Gastroesophageal sphincter (tissue), 4 donors: ENCODE data around the gene CDC42EP3. TPM values are rescaled to one million over a fixed set of nuclear protein-coding genes. Genes with fewer than 3 reads are reported as not detected.

Experiments
- ATAC-seq: fragments of 150-250 bp; one replicate; pipeline ENCODE4 v1.9.1; 2016; ENCODE audit warnings: mild to moderate bottlenecking, moderate library complexity
- H3K27ac ChIP-seq, 4 donors: fragments of 200-600 bp; sonication (generic) in 3 of 4; 1 replicate in 3 of 4; 2 replicates in 1 of 4; pipeline ENCODE4 v1.5.1; 2016 to 2019
- H3K27me3 ChIP-seq: fragments of 200-600 bp; sonication (generic); one replicate; pipeline ENCODE4 v1.5.1; 2019
- H3K36me3 ChIP-seq, 2 donors: fragments of 200-600 bp; sonication (generic); one replicate each; pipeline ENCODE4 v1.5.1; 2019; ENCODE audit warnings: control low read depth in 1 of 2
- H3K4me1 ChIP-seq, 3 donors: fragments of 200-600 bp; sonication (generic); 1 replicate in 2 of 3; 2 replicates in 1 of 3; pipeline ENCODE4 v1.5.1; 2016 to 2019; ENCODE audit warnings: control low read depth in 2 of 3
- H3K4me3 ChIP-seq, 2 donors: fragments of 200-600 bp; sonication (generic); one replicate each; pipeline ENCODE4 v1.5.1; 2019; ENCODE audit warnings: mild to moderate bottlenecking in 1 of 2, moderate library complexity in 1 of 2
- H3K9me3 ChIP-seq, 3 donors: fragments of 200-600 bp; sonication (generic); one replicate each; pipeline ENCODE4 v1.5.1; 2017 to 2019; ENCODE audit warnings: control low read depth in 2 of 3
- EP300 ChIP-seq: sonication (generic); formaldehyde crosslinking; IDR thresholded peaks from one replicate; pipeline ENCODE4 v1.6.1; 2017; ENCODE audit warnings: antibody characterized with exemption, mild to moderate bottlenecking
- POLR2A ChIP-seq, 2 donors: fragments of 450-650 bp; IDR thresholded peaks; one replicate each; pipeline ENCODE4 v1.6.1; 2017; ENCODE audit warnings: antibody characterized with exemption in 2 of 2, mild to moderate bottlenecking in 2 of 2, moderate library complexity in 1 of 2
- POLR2AphosphoS5 ChIP-seq: sonication (generic); formaldehyde crosslinking; IDR thresholded peaks from one replicate; pipeline ENCODE4 v1.6.1; 2017; ENCODE audit warnings: antibody characterized with exemption
- WGBS, 2 donors: methylation state at CpG; one replicate each; pipeline ENCODE4 v1.1.5; 2018; ENCODE audit warnings: low coverage in 1 of 2; 5-methylcytosine and 5-hydroxymethylcytosine counted together
- total RNA-seq, 4 donors: library from RNA; depleted of rRNA; stranded (reverse); fragments of >200 nt; gene quantifications; one replicate each; pipeline ENCODE4 v1.1.0, GENCODE V29; 2016
- TF ChIP-seq, protein P1 (sequence below), 4 experiments: fragments of 200-600 bp in 2 of 4; fragments of 450-650 bp in 2 of 4; sonication (generic) in 1 of 4; IDR thresholded peaks; one replicate each; pipeline ENCODE4 v1.5.1; 2017 to 2019; ENCODE audit warnings: antibody characterized with exemption in 4 of 4, mild to moderate bottlenecking in 2 of 4, moderate library complexity in 2 of 4

CDC42EP3 gene
- total RNA-seq, 4 donors from 2014 or later: 39.4 to 198 (median 87.4) TPM

DNA sequence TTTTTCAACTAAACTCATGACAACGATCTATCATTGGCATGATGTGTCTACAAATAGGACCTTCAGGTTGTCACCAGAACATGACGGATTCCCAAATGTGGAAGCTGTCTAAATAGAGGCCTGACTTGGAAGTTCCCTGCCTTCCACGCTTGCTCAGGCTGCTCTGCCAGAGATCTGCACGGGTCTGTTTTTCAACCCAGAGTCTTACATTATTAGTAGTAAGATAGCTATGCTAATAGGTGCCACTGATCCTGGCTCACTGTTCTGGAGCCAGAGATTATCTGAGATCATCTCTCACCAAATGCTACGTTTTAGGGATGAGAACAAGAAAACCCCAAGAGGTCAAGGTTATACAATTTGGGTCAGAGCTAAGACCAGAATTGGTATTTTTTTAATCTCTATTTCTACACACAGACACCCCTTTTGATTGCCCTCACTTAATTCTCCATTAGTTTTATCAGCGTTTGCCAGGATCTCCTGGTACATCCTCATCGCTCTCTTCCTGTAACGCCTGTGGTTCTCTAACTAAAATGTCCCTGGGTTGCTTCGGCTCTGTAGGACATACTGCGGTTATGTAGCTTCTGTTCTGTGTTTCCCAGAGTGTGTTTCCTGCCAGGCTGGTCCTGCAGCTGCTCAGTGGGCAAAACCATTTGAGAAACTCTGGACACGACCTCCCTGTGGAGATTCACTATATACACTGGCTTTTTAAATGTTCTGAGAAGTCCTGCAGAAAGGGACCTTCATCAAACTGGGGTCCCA lies 5.7 kb downstream of the CDC42EP3 start:
- TF ChIP-seq POLR2AphosphoS5 (peak; percentile 10), POLR2A (IDR thresholded peaks at IDR 0.05) (no peak)
- Histone ChIP-seq H3K4me3 (no peak overlapping the region), H3K27ac (peak overlapping the region in 3 of 4 donors; percentile 48 to 93 (median 52)), H3K36me3 (peaks cover 0 to 8% of the 10 kb centered on the region in 2 donors), H3K4me1 (peaks cover 16 to 98% (median 26%) of the 10 kb centered on the region in 3 donors), H3K27me3 (no peaks in the 10 kb centered on the region), H3K9me3 (no peaks in the 10 kb centered on the region)
- no peak for ATAC-seq
- WGBS, 2 donors: 41 to 50% methylated on average over 10 to 11 of the region's 11 CpGs

DNA sequence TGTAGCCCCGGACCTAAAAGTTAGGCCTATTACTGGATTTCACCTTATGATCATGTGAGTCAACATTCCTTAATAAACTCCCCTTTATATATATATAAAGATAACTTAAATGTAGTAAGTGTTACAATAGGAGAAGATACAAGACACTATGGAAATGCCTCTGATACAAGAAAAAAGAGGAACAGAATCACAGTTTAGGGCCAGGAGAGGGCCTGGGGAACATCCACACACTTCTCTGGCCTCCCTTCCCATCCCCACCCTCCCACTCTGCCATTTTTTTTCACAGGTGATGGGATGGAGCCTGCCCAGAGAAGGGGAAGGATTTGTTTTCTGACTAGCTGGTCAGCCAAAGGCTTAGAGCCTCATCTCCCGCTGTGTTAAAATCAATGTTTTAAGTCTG lies 6.4 kb downstream of the CDC42EP3 start:
- 79 to 97% methylated on average over 2 of the region's 2 CpGs for WGBS, 2 donors
- no peaks in the 10 kb centered on the region for H3K9me3 ChIP-seq
- H3K27me3 ChIP-seq: no peaks in the 10 kb centered on the region
- peaks cover 0 to 8% of the 10 kb centered on the region in 2 donors for H3K36me3 ChIP-seq
- no peak for ATAC-seq
- peak overlapping the region in 3 of 4 donors; percentile 48 to 93 (median 69) for H3K27ac ChIP-seq
- H3K4me1 ChIP-seq: peaks cover 18 to 100% (median 26%) of the 10 kb centered on the region in 3 donors
- H3K4me3 ChIP-seq: no peak overlapping the region
- TF ChIP-seq POLR2AphosphoS5 (no peak), POLR2A (IDR thresholded peaks at IDR 0.05) (no peak)
- TF ChIP-seq, protein P1, sequence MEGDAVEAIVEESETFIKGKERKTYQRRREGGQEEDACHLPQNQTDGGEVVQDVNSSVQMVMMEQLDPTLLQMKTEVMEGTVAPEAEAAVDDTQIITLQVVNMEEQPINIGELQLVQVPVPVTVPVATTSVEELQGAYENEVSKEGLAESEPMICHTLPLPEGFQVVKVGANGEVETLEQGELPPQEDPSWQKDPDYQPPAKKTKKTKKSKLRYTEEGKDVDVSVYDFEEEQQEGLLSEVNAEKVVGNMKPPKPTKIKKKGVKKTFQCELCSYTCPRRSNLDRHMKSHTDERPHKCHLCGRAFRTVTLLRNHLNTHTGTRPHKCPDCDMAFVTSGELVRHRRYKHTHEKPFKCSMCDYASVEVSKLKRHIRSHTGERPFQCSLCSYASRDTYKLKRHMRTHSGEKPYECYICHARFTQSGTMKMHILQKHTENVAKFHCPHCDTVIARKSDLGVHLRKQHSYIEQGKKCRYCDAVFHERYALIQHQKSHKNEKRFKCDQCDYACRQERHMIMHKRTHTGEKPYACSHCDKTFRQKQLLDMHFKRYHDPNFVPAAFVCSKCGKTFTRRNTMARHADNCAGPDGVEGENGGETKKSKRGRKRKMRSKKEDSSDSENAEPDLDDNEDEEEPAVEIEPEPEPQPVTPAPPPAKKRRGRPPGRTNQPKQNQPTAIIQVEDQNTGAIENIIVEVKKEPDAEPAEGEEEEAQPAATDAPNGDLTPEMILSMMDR (IDR thresholded peaks at IDR 0.05): no peak

DNA sequence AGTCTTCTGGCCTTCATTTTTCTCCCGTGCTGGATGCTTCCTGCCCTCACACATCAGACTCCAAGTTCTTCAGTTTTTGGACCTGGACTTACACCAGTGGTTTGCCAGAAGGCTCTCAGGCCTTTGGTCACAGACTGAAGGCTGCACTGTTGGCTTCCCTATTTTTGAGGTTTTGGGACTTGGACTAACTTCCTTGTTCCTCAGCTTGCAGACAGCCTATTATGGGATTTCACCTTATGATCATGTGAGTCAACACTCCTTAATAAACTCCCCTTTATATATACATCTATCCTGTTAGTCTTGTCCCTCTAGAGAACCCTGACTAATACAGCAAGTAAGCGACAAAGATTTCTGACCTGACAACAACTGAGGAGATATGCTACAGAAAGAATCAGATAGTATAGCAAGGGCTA lies 7.2 kb downstream of the CDC42EP3 start:
- 52 to 80% methylated on average over 1 to 2 of the region's 2 CpGs for WGBS, 2 donors
- Histone ChIP-seq H3K4me3 (no peak overlapping the region), H3K36me3 (peaks cover 0 to 8% of the 10 kb centered on the region in 2 donors), H3K27me3 (no peaks in the 10 kb centered on the region), H3K9me3 (no peaks in the 10 kb centered on the region), H3K4me1 (peaks cover 19 to 100% (median 33%) of the 10 kb centered on the region in 3 donors), H3K27ac (peak overlapping the region in 3 of 4 donors; percentile 48 to 93 (median 69))
- no peak for ATAC-seq
- TF ChIP-seq POLR2AphosphoS5 (no peak), POLR2A (IDR thresholded peaks at IDR 0.05) (no peak), EP300 (no peak)
- TF ChIP-seq, protein P1 (IDR thresholded peaks at IDR 0.05): no peak

DNA sequence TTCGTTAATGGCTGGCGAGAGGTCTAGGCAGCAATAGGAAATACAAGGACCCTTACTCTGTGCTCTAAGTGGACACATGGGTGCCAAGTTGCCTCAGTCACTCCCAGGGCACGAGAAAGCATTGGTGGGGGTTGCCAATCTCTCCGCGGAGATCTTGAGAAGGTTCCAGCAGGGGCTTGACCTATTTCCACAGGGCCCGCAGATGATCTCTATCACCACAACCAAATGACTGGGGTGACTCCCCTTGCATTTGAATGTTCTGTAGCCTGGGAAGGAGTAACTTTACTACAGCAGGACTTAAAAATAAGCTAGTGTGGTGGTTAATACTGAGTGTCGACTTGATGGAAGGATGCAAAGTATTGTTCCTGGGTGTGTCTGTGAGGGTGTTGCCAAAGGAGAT lies 8.1 kb downstream of the CDC42EP3 start:
- 93 to 97% methylated on average over 3 to 7 of the region's 7 CpGs for WGBS, 2 donors
- H3K36me3 ChIP-seq: peaks cover 0 to 8% of the 10 kb centered on the region in 2 donors
- H3K4me3 ChIP-seq: no peak overlapping the region
- no peak for TF ChIP-seq POLR2A (IDR thresholded peaks at IDR 0.05)
- TF ChIP-seq, protein P1 (IDR thresholded peaks at IDR 0.05): no peak
- TF ChIP-seq EP300: no peak
- TF ChIP-seq POLR2AphosphoS5: no peak
- H3K27ac ChIP-seq: peak overlapping the region in 3 of 4 donors; percentile 48 to 93 (median 69)
- H3K9me3 ChIP-seq: no peaks in the 10 kb centered on the region
- no peak for ATAC-seq
- H3K27me3 ChIP-seq: no peaks in the 10 kb centered on the region
- peaks cover 23 to 100% (median 38%) of the 10 kb centered on the region in 3 donors for H3K4me1 ChIP-seq

DNA sequence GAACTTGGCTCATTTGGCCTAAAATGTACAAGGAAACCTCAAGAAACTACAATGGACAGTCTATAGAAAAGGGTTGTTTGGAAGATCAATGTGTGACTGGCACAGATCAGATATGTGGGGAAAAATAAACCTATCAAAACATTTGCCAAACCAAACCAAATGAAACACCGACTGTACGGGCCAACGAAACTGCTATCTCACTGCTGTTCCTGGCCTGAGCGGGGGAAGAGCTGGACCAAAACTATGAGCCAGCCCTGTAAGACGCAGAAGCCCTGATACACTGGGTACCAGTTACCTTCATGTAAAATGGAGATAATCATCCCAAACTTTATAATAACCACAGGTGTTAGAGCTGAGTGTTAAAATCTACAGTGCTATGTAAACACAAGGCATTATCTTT lies 11.7 kb downstream of the CDC42EP3 start:
- Histone ChIP-seq H3K27ac (peak overlapping the region in 3 of 4 donors; percentile 20 to 72 (median 25)), H3K4me3 (no peak overlapping the region), H3K27me3 (no peaks in the 10 kb centered on the region), H3K4me1 (peaks cover 18 to 100% (median 43%) of the 10 kb centered on the region in 3 donors), H3K9me3 (no peaks in the 10 kb centered on the region), H3K36me3 (peaks cover 0 to 8% of the 10 kb centered on the region in 2 donors)
- TF ChIP-seq, protein P1 (IDR thresholded peaks at IDR 0.05): no peak
- TF ChIP-seq EP300 (no peak), POLR2A (IDR thresholded peaks at IDR 0.05) (no peak), POLR2AphosphoS5 (no peak)
- 57 to 85% methylated on average over 4 to 5 of the region's 5 CpGs for WGBS, 2 donors
- ATAC-seq: no peak
